Measurements from ENCODE around the gene SOHLH2.

Gene SOHLH2, protein sequence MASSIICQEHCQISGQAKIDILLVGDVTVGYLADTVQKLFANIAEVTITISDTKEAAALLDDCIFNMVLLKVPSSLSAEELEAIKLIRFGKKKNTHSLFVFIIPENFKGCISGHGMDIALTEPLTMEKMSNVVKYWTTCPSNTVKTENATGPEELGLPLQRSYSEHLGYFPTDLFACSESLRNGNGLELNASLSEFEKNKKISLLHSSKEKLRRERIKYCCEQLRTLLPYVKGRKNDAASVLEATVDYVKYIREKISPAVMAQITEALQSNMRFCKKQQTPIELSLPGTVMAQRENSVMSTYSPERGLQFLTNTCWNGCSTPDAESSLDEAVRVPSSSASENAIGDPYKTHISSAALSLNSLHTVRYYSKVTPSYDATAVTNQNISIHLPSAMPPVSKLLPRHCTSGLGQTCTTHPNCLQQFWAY
- long read RNA-seq, donor 1 = 0 reads
- long read RNA-seq, donor 2 = 0 reads
- long read RNA-seq, donor 3 = 0 reads
- long read RNA-seq, donor 4 = 0 reads
- long read RNA-seq, donor 5 = 0 reads
- long read RNA-seq, donor 6 = 0 reads
- long read RNA-seq, donor 7 = 0 reads
- long read RNA-seq, donor 8 = 0 reads

- DNase-seq = no peak
Observed at GRCh38 chr13:36214163-36214921, at the start of gene SOHLH2. Gene SOHLH2, minus strand, starts transcription at chr13:36214556. Its CDS starts 30 bp downstream, at chr13:36214526.

- DNase-seq = no peak
Observed at GRCh38 chr13:36261976-36262375, 47.6 kb upstream of the SOHLH2 start.

DNA sequence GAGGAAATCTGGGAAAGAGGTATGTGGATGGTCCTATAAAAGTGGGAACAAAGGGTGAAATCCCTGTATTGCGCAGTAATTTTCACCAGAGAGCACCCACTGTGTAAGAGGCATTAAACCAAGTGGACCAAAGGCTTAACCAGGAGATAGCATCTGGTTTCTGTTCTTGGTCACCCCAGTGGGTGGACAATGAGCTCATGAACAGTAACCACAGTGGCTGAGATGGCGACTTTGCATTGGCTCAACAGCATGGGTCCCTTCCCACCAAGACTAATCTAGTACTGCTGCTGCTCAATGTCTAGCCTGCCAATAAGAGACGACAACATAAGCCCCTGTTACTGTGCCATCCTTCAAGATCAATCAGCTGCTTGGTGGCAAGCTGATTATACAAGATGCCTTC, 46.7 kb upstream of the SOHLH2 start:
- no peak for DNase-seq

GRCh38 chr13:36259361-36260137, 45.2 kb upstream of the SOHLH2 start:
- DNase-seq = no peak

DNA sequence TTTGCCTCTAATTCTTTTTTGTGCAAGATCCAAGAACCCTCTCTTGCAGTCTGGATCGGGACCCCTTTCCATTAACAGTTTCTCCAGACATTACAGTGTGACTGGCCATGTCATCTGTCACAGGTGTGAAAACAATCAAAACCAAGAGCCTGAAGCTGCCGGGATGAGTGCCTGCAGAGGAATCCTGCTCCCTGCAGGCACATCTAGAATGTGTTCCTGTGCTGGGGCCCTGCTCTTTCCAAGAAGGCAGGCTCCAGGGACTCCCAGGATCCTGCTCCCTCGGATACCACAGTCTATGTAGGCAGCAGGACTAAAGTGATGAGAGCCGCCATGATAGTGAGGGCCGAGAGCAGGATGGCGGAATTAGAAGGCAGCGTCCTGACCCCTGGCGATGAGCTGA, 44.5 kb upstream of the SOHLH2 start:
- no peak for DNase-seq

GRCh38 chr13:36251526-36251925, 37.2 kb upstream of the SOHLH2 start:
- DNase-seq = no peak

GRCh38 chr13:36251017-36251416, 36.7 kb upstream of the SOHLH2 start:
- DNase-seq = no peak

GRCh38 chr13:36248700-36249099, 34.3 kb upstream of the SOHLH2 start:
- no peak for DNase-seq

DNA sequence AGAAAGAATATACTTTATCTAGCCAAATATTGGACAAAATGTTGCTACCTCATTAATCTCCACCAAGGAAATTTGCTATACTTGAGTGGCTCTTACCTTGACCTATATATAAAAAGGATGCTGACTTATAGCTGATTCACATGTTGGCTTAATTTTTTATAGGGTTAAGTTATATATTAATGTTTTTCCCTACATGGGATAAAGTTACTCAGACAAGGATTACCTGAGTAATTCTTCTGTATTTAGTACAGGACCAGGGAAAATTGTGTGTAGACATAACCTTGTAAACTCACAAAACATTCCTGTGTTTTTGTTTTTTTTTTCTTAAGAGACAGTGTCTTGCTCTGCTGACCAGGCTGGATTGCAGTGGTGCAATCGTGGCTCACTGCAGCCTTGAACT, 30.6 kb upstream of the SOHLH2 start:
- DNase-seq = no peak

DNA sequence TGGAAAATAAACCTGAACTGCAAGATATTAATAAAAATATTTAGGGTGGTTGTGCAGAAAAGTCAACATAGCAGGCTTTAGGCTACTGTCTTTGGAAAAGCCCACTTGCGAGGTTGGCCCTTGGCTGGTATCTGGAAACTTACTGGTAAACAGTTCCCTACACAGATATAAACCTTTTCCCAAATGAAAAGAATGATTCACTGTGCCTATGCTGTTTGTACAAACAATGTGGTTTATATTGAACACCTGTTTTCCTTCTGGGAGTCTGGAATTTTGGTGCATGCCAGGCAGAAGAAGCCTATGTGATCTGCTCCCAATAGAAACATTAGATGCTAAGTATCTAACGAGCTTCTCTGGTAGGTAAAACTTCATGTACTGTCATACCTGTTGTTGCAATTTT, 29.7 kb upstream of the SOHLH2 start:
- DNase-seq = no peak

DNA sequence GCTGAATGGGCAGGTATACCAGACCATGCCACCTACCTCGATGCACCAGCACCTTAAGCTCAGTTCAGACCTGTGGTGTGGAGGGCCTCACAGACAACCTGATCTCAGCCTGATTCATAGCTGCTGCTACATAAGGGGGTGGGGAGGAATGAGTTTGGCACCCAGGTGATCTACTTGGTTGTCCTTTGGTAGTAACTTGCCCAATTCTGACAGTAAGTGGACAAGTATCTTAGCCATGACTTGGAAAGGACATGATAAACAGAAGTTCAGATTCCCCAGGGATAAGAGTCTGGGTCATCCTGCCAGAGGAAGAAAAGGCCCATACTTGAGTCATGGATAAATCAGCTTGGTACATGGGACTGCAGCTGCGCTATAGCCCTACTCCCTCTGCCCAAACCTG, 28.4 kb upstream of the SOHLH2 start:
- no peak for DNase-seq

DNA sequence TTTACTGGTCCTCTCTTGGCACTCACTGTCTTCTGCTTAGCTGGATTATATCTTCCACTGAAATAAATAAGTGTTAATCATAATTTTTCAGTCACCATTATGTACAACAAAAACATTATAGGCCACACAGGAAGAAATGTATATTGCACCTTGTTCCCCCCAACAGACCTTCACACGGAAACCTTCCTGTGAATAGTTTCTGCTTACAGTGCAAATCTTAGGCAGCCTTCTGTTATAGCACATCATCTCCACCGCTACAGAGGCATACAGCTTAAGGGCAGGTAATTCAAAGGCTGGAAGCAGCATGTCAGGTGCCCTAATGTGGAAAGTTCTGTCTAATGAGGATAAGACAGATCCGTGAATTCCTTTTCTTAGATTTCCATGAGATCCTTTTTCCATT, 16.9 kb upstream of the SOHLH2 start:
- DNase-seq = no peak

GRCh38 chr13:36224730-36225129, 10.4 kb upstream of the SOHLH2 start:
- no peak for DNase-seq

GRCh38 chr13:36219883-36220282, 5.5 kb upstream of the SOHLH2 start:
- no peak for DNase-seq

GRCh38 chr13:36217456-36217855, 3.1 kb upstream of the SOHLH2 start:
- no peak for DNase-seq

GRCh38 chr13:36212789-36213188, 1.6 kb downstream of the SOHLH2 start:
- DNase-seq = no peak

GRCh38 chr13:36211567-36211966, 2.8 kb downstream of the SOHLH2 start:
- no peak for DNase-seq

GRCh38 chr13:36210738-36211137, 3.6 kb downstream of the SOHLH2 start:
- no peak for DNase-seq

DNA sequence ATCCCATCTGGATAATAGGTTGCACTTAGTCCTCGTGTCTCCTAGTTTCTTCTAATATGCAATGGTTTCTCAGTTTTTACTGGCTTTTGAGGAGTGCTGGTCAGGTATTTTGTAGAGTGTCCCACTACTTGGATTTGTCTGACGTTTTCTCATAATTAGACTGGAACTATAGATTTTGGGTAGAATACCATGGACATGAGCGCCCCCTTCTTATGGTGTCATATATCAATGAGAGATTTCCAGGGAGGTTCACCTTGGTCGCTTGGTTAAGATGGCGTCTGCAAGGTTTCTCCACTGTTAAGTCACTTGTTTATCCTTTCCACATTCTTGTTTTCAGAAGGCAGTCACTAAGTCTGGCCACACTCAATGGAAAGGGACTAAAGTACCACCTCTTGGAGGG, 6.7 kb downstream of the SOHLH2 start:
- no peak for DNase-seq

DNA sequence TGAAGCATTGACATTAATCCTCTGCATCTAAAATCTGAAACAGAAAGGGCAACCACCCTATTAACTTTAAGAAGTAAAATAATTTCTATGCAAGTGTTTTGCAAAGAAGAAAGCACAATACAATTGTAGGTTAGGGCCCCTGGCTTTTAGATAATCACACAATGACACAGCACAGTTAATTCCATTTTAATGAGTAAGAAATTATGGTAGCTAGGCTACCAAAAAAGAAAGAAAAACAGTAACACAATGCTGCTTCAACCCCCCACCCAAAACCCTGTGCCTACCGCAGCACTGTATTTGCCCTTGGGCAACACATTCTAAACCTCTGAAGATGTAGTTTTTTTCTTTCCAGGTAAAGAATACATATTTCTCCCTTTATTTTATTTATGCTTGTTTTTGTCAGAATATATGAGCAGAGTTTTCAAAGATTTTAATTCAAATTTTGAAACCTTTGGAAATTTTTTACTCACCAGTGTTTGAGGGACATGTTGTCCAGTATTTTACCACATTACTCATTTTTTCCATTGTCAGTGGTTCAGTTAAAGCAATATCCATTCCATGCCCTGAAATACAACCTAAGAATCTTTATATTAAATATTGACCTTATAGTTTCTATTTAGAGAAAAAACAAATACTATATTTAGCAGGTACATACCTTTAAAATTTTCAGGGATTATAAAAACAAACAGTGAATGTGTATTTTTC, 21.1 kb downstream of the SOHLH2 start:
- no peak for DNase-seq

DNA sequence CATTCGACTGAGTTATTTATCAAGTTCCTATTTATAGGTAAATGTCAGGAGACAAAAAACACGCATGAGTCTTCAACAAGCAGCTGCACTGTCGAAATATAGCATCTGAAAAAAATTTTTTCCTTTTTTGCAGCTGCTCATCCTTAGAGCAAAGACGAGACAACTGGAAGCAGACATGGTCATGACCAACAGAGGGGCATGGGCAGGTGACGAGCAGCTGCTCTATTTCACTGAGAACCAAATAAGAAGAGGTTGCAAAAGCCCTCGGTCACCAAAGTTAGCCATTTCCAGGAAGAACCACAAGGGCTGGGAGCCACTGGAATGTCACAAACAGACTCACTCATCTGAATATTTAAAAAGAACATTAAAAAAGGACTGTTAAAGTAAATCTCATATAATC, 22.2 kb downstream of the SOHLH2 start:
- DNase-seq = no peak

DNA sequence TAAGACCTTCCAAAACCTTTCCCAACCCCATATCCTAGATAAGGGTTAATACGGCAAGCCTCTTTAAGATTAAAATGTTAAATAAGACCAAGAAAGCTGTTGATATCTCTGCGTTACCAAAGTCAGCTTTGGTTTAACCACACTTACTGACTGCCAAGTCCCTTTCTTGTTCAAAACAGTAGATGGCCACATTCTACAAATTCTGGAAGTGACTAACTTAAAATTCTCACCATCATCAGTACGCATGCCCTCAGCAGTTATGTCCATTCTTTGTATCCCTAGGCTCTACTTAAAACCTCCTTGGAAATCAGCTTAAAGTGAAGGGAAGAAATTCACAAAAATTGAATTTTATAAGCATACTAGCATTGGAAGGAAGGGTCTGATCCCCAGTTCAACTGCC, 23.6 kb downstream of the SOHLH2 start:
- DNase-seq = no peak

Data from right kidney (tissue), 9 donors.